ENCODE measurements around the gene AGTPBP1.

The AGTPBP1 gene

DNA sequence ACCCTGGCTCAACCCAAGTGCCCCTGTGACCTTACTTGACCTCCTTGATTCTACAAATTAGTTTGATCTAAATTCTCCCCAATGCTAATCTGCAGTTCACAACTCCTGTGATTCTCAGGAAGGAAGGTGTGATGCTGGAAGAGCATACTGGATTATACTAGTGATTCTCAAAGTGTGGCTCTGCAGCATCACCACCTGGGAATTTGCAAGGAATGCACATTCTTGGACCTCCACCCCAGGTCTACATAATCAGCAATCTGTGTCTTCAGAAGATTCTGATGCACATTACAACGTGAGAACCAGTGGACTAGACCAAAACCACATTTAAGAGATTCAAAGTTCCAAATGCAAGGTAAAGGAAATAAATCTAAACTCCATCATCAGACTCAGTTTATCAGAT lies 198.6 kb downstream of the AGTPBP1 start:
- DNase-seq (ENCODE audit: low read depth, low spot score) = peak; percentile 32

DNA sequence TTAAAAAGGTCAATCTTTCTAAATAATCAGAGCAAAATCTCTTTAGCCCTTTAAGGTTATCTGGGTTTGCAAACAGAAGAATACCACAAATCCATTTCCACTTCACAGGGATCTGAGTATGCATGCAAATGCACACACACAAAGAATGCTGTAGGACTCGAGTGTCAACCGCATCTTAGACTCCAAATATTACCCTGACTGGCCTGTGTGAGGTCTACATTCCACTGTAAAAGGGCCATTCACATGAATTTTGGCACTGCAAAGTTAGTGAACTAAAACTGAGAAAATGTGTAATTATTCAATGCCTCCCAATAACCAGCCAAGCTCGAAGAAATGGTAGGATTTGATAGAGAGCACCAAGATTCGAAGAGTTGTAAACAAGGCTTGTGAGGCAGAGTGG lies 199.9 kb downstream of the AGTPBP1 start:
- DNase-seq (ENCODE audit: low read depth, low spot score) = peak; percentile 92

DNA sequence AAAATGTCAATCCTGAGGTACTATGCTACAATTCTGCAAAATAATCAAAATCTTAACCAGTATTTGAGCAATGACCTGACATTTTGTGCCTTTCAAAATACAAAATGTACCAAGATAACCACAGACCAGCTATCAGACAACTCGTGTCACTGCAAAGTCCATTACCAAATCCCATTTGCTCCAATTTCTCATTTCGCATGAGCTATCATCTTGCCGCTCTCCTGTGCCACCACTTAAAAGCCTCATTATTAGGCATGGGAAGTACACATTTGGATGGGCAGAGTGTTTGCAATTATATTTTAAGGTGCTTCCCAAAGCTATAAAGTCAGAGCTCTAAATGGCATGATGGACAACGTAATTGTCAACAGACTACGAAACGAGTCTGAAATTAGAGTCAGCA lies 205.2 kb downstream of the AGTPBP1 start:
- no peak for DNase-seq (ENCODE audit: low read depth, low spot score)

DNA sequence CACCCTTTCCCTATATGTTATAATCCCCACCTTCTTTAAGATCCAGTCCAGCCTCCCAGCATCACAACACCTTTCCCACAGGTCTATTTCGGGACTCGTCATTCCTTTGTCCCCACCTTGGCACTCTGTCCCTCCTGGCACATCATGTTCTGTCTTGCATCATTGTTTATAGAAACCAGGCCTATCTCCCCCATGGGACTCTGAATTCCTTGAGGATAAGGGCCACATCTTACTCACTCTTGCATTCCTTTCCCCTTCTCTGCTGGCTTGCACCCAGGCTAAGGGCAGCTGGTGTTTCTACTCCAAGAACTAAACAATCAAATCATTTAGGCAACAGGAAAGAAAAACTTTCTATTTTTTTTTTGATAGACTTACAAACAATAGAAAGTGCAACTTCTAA lies 205.7 kb downstream of the AGTPBP1 start:
- peak; percentile 92 for DNase-seq (ENCODE audit: low read depth, low spot score)

DNA sequence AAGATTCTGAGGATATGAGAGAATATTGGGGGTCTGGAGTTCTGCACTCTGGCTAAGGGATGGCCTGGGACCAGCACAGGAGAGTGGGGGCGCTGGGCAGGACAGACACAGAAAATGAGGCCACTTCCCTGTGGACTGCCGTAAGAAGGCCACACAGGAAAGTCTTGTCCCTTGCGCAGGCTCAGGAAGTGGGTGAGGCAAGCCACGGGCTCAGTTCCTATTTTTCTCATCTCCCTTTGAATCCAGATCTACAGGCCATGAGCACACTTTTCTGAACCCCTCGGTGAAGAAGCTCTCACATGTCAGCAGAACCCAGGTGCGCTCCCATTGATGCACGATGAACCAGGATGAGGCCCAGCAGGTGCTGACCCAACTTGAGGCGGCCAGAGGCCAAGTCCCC lies 207.4 kb downstream of the AGTPBP1 start:
- no peak for DNase-seq (ENCODE audit: low read depth, low spot score)

DNA sequence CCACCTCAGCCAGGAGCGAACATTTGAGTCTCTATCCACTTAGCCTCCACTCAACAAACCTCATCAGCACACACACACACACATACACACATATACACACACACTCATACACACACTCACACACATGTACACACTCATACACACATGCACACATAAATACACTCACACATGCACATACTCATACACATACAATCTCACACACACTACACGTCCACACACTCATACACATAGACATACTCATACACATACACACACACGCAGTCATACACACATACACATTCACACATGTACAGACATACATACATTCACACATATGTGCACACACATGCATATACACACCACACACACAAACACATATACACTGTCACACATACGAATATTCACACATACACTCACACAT lies 208.2 kb downstream of the AGTPBP1 start:
- DNase-seq (ENCODE audit: low read depth, low spot score) = no peak

DNA sequence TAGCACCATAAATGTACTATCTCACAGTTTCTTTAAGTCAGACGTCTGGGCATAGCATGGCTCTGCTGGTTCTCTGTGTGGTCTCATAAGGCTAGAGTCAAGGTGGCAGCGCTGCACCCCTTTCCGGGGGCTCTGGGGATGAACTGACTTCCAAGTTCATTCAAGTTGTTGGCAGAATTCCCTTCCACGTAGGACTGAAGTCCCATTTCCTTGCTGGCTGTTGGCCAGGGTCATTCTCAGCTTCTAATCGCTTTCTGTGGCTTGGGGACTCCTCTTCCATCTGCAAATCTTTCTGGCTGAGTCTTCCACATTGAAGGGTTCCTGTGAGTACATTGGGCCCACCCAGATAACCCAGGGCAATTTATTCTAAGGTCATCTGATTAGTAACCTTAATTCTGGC lies 211.0 kb downstream of the AGTPBP1 start:
- DNase-seq (ENCODE audit: low read depth, low spot score) = no peak

DNA sequence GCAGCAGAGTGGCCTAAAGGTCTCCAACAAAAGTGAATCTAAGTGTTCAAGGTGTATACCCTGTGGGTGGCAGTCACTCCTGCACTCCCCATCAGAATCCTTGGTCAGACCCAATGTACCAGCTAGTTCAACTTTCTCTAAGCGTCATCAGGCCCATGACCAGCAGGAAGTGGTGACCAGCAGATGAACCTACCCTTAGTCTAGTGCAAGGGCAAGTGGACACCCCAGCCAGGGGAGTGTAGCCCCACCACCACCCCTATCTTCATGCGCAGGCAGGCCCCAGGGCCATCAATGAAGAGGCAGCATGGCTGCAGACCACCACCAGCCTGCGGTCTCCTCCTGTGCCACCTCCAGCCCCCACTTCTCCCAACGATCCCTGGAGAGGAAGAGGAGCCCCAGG lies 213.1 kb downstream of the AGTPBP1 start:
- no peak for DNase-seq (ENCODE audit: low read depth, low spot score)

DNA sequence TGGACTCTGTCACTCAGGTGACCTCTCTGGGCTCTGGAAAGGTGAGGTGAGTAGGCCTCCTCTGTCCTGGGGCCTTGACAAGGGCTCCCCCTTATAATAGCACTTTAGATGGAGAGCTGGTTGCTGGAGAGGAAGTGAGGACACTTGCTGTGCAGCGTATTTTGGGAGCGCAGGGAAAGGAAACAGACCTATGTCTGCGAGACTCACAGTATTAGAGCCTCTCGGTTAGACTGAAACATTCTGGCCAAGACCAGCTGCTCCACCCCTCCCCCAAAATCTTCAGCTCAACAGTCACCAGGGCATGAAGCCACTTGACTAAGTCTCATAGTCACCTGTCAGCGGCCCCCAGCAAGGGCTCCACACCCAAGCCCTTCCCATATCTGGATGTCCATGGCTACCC lies 213.6 kb downstream of the AGTPBP1 start:
- no peak for DNase-seq (ENCODE audit: low read depth, low spot score)

DNA sequence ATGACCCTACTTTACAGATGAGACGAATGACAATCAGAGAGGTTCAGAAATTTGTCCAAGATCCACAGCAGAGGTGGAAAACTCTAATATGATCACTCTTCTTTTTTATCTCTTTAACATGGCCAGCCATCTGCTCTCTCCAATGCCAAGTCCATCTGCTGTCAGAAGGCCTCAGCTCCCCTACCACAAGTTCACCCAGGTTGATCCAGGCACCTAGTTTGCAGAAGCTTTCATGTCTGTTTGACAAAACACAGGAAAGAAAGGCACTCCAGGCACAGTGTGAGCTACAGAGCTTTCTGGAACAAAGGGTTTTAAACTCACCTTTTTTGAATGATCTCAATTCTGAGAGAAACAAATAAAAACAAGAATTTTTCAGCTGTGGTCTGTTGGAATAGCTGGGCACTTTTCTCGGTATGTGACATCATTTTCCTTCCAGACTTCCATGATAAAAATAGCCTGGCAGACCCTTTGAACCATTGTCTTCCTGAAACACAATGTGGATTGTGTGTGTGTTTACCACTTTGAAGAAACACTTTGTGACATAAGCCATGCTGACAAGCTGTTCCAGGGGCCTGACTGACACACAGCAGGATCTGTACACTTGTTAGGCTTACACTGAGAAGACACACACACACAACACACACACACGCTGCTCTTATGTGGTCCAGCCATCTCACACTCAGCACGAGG lies 214.3 kb downstream of the AGTPBP1 start:
- DNase-seq (ENCODE audit: low read depth, low spot score) = no peak

DNA sequence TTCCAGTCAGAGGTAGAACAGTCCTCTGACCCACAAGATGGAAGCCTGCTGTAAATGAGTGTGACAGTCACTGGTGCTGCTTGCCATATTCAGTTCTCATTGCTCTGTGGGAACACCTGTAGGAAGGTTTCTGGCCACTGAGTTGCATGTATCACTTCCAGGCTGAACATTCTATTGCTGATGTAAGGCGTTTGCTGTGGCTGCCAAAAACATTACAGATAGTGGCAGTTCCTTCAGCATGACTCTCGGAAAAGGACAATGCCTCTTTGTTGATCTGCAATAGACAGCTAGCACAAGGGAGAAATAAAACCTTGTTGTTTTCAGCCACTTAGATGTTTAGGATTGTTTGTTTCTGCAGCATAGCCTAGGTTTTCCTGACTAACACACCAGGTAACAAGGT lies 217.2 kb downstream of the AGTPBP1 start:
- no peak for DNase-seq (ENCODE audit: low read depth, low spot score)

DNA sequence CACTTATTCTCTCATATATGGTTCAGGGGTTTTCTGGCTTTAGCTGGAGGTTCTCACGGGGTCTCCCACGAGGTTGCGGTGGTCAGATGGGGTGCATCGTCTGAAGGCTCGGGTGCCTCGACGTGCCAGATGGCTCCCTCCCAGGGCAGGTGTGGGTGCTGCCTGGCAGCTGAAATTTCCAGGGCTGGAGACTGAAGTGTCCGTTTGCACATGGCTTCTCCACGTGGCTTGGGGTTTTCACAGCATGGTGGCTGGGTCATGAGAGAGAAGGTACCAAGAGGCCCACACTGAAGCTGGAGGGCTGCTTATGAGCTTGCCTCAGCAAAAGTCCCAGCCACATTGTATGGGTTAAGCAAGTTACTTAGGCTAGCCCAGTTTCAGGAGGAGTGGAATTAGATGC lies 218.6 kb downstream of the AGTPBP1 start:
- no peak for DNase-seq (ENCODE audit: low read depth, low spot score)

DNA sequence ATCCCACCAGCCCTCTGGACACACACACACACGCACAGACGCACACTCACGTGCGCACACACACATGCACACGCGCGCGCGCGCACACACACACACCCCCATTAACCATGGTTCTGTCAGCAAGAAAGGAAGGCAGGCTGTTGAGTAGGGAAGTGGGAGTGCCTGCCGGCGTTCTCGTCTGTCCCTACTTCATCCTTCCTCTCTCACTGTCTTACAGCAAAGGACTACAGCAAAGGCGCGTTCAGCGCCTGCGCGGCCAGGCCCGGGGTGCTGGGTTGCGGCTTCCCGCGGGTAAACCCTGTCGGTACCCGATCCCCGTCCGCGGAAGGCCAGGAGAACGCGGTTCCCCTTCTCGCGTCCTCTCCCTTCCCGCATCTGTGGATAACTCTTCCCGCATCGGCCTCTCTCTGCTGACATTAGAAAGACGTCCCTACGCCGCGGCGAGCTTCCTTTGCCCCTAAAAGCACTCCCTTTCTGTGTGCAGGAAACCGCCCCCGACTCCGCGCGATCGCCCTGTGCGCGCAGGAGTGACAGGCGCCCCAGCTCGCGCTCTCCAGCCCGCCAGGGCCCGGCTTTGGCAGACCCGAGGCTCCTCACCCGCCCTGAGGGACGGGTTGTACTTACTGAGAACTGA lies 219.2 kb downstream of the AGTPBP1 start:
- DNase-seq (ENCODE audit: low read depth, low spot score) = peak; percentile 68

DNA sequence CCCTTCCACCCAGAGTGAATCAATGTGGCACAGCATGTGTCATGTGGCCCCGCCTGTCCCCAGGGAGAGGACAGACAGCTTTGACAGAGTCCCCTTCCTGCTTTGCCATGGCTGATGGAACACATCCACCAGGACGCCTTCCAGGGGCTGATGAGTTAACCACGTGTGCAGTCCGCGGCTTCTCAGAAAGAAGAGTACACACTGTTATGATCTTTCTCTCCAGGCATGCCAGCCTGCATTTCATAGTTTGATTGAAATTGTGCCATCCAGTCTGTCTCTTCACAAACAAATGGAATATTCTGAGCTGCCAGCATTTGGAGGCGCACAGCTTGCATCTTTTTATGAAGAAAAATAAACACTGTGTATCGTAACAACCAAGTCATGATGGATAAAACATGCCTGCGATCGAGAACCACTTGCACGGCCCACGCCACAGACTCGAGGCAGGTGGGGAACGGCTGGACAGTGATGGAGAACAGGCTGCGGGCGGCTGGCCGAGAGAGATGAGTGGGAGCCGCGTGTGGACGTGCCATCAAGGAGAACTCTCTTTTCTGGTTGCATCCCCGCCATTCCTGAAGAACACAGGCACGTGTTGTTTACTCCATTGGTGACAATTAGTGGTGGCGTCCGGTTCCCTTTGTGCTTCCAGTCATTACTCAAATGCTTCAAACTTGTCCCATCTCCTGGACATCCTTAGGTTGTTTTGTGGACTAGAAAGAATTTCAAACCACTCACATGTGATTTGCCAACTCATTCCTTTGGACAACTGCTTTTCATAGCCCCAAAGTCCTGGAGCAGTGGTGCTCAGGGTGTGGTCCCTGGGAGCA lies 220.2 kb downstream of the AGTPBP1 start:
- no peak for DNase-seq (ENCODE audit: low read depth, low spot score)

DNA sequence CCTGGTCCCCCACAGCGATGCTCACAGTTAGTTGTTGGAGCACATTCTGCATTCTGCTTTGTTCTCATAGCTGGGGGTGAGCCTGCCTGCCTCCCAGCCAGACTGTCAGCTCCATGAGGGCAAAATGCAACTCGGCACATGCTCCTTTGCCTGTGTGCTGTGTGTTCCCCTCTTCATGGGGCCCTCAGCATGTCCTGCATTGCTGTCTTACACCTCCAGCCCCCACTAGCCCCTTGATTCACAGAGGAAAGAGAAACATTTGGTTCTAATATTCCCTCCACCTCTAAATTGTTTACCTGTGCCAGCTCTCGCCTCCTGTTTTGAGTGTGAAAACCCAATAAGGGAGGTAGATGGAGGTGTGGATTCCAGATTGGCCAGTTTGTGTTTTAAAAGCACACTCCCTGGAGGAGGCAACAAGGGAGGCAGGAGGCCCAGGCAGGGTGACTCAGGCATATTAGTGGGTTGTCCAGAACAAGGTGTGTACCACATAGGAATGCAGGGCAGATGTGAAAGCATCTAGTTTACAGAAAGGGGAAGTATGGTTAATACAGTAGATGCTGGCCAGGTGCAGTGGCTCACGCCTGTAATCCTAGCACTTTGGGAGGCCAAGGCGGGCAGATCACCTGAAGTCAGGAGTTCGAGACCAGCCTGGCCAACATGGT lies 224.6 kb downstream of the AGTPBP1 start:
- DNase-seq (ENCODE audit: low read depth, low spot score) = peak; percentile 32

DNA sequence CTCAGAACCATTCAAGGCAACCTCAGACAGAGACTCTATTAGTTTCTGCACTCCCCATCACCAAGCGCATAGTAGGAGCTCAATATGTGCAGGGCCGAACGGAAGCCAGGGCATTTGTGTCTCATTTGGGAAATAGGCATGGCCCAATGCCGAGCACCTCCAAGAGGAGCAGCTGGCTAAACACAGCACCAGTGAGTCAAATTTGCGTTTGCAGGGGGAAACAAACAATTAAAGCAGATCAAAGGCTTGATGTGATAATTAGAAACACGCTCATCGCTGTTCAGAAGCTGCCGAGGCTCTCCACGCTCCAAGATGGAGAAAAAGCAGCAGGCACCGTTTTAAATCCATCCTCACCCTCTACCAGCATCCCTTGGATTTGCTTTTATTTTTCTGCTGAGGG lies 225.3 kb downstream of the AGTPBP1 start:
- DNase-seq (ENCODE audit: low read depth, low spot score) = no peak

DNA sequence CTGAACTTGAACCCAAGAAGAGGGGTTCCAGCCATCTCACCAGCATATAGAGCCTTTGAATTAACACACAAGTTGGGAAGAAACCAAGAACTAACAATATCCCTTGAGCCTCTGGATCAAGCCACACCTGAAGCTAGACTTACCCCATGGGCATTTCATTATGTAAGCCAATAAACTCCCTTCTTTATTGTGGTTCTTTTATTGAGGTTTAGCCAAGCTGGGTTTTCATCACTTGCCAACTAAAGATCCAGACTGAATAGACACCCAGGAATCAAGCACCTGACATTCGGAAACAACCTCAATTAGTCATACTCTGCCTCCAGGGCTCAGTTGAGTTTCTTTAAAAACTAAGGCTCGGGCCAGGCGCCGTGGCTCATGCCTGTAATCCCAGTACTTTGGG lies 226.7 kb downstream of the AGTPBP1 start:
- DNase-seq (ENCODE audit: low read depth, low spot score) = no peak

DNA sequence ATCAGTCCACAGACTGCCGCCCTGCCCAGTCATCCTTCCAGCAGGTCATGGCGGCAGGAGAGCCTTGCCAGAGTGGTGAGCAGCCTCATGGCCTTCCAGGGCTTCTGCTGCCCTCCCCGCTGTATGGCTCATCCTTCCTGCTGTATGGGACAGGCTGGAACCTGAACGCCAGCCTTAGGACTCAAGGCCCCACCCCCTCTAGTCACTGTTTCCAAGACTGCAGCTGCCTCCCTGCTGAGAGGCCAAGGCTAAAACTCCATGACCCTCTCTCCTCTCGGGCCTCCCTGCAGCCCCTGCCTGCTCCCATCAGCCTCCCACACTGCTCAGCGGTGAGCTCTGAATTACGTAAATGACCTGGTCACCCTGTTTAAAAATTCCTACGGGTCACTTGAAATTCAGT lies 227.5 kb downstream of the AGTPBP1 start:
- no peak for DNase-seq (ENCODE audit: low read depth, low spot score)

DNA sequence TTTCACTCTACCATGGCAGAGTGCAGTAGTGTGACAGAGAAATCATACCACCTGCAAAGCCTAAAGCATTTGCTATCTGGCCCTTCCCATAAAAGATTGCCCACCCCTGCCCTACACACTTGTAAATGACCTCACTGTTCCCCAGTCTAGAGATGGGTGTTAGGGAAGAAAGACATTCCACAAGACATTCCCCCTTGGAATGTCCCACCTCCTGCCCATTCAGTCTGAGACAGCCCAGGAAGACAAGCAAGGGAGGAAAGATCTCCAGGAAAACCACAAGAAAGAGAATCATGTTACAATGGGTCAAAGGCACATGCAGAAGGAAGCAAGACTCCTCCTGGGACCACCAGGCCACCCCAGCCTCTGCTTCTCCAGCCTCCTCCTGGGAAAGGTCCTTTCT lies 230.0 kb downstream of the AGTPBP1 start:
- no peak for DNase-seq (ENCODE audit: low read depth, low spot score)

DNA sequence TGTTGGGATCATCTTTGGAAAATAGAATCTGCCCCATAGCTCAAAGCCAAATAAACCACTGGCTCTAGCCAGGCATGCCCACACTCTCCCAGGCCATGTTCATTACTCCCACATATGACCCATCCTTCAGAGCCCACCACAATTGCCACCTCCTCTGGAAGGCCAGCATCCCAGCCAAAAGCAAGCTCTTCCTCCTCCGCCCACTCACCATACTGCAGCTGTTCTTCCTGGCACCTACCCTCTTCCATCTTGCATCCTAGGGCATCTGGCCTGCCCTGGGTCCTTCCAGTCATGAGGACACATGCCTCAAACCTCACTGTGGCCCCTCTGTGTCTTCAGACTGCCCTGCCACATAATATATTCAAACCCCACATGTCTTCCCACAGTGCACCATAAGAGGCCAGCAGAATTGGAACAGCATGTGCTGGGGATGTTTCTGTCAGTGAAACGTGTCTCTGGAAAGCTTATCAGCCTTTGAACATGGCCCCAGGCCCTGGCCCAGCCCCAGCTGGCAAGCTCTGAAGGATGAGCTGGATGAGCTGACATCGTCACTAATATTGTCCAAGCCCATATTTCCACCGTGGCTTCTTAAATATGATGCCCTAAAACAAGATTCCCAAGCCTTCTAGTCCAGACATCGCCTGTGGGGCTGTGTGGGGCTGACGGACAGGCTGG lies 230.8 kb downstream of the AGTPBP1 start:
- no peak for DNase-seq (ENCODE audit: low read depth, low spot score)

DNA sequence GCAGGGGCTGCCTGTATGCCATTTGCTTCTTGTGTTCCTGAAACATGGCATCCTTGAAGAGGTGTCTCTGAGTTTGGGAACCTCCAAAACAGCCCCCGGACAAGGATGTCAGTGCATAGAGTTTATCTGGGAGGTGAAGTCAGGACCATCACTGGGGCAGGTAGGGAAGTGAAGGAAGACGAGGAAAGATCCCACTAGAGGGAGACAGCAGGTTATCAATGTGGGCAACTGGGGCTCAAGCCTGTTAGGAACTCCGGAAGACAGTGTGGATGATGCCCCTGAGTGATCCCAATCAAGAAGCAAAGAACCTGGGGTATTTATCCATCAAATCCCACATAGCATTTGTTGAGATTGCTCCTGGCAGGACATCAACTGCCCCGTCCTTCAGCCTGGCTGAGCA lies 233.1 kb downstream of the AGTPBP1 start:
- no peak for DNase-seq (ENCODE audit: low read depth, low spot score)

DNA sequence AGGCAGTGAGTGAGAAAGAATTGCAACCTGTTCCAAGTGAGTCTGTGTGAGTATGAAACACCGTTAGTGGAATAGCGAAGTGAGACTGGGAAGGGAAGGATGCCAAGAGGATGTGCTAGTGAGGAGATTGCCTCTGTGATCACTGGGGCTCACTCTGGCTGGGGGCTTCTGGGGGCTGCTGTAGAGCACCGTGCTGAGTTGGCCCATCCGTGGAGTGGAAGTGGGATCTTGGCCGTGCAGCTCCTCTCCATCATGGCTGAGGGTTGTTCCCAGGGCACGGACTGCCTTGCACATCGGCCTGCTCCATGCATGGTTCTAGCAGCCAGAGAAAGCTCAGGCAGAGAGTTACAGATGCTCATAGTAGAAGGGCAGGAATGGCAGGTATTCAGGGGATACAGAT lies 236.1 kb downstream of the AGTPBP1 start:
- no peak for DNase-seq (ENCODE audit: low read depth, low spot score)

All from astrocyte of the hippocampus (primary cell).